Thoracic aorta (tissue), 2 donors: ENCODE results near the gene ZNF24. TPM values are rescaled to one million over a fixed set of nuclear protein-coding genes. Genes with fewer than 3 reads are reported as not detected.

Experiments used
- ATAC-seq: fragments of 150-250 bp; one replicate; pipeline ENCODE4 v1.8.0; 2017; ENCODE audit warnings: low read depth; ENCODE audit not compliant: insufficient number of reproducible peaks, low FRiP score
- DNase-seq: peaks from one replicate; pipeline ENCODE4 v3.0.0-alpha.2; 2020; ENCODE audit warnings: low spot score
- H3K27ac ChIP-seq, 2 donors: fragments of 200-600 bp; sonication (generic); 1 replicate in 1 of 2; 2 replicates in 1 of 2; pipeline ENCODE4 v1.5.1; 2016; ENCODE audit warnings: mild to moderate bottlenecking in 2 of 2, moderate library complexity in 2 of 2
- H3K27me3 ChIP-seq: fragments of 200-600 bp; sonication (generic); replicated peaks from 2 replicates; pipeline ENCODE4 v1.6.0; 2016; ENCODE audit warnings: mild to moderate bottlenecking; ENCODE audit not compliant: insufficient read depth
- H3K36me3 ChIP-seq: fragments of 200-600 bp; sonication (generic); one replicate; pipeline ENCODE4 v1.5.1; 2016
- H3K4me1 ChIP-seq, 2 donors: fragments of 200-600 bp; sonication (generic); 1 replicate in 1 of 2; 2 replicates in 1 of 2; pipeline versions ENCODE4 v1.5.1 to v1.6.0; 2016; ENCODE audit warnings: low read depth in 2 of 2, mild to moderate bottlenecking in 1 of 2; ENCODE audit not compliant: control insufficient read depth in 1 of 2
- H3K4me3 ChIP-seq: fragments of 200-600 bp; sonication (generic); 2 replicates; pipeline ENCODE4 v1.5.1; 2016; ENCODE audit warnings: mild to moderate bottlenecking
- H3K9me3 ChIP-seq: fragments of 200-600 bp; sonication (generic); 2 replicates; pipeline ENCODE4 v1.5.1; 2016
- CTCF ChIP-seq: fragments of 200-600 bp; sonication (generic); IDR thresholded peaks from one replicate; pipeline ENCODE4 v1.5.1; 2019; ENCODE audit warnings: antibody characterized with exemption
- total RNA-seq, 2 donors: library from RNA; depleted of rRNA; stranded (reverse); fragments of >200 nt; gene quantifications; one replicate each; pipeline versions ENCODE4 v1.1.0 to v1.2.3, GENCODE V29; 2016

ZNF24 gene
- total RNA-seq, 2 donors from 2014 or later = 26.1 to 40.8 TPM

- no peaks in the 10 kb centered on the region for H3K9me3 ChIP-seq
- H3K4me3 ChIP-seq = no peak overlapping the region
- no peaks in the 10 kb centered on the region for H3K36me3 ChIP-seq
- TF ChIP-seq CTCF = no peak
- no peak for DNase-seq
- H3K27ac ChIP-seq = no peak overlapping the region
- no peak for ATAC-seq
- H3K4me1 ChIP-seq = peaks cover 9 to 17% of the 10 kb centered on the region in 2 donors
- H3K27me3 ChIP-seq = no peaks in the 10 kb centered on the region
Observed at GRCh38 chr18:35387152-35387571, 42.9 kb upstream of the ZNF24 start.

- Histone ChIP-seq H3K9me3 (no peaks in the 10 kb centered on the region), H3K4me1 (peaks cover 9 to 17% of the 10 kb centered on the region in 2 donors), H3K27me3 (no peaks in the 10 kb centered on the region), H3K36me3 (no peaks in the 10 kb centered on the region), H3K4me3 (no peak overlapping the region), H3K27ac (no peak overlapping the region)
- no peak for DNase-seq
- TF ChIP-seq CTCF = peak; percentile 81
- peak; percentile 62 for ATAC-seq
Observed at GRCh38 chr18:35386600-35387100, 42.4 kb upstream of the ZNF24 start.

GRCh38 chr18:35383136-35383535 lies 38.9 kb upstream of the ZNF24 start:
- Histone ChIP-seq H3K9me3 (no peaks in the 10 kb centered on the region), H3K27ac (no peak overlapping the region), H3K4me1 (peaks cover 5 to 7% of the 10 kb centered on the region in 2 donors), H3K4me3 (no peak overlapping the region), H3K27me3 (no peaks in the 10 kb centered on the region), H3K36me3 (no peaks in the 10 kb centered on the region)
- no peak for TF ChIP-seq CTCF
- no peak for ATAC-seq
- DNase-seq = no peak

- Histone ChIP-seq H3K27ac (no peak overlapping the region), H3K4me3 (no peak overlapping the region), H3K4me1 (peaks cover 6 to 17% of the 10 kb centered on the region in 2 donors), H3K9me3 (no peaks in the 10 kb centered on the region), H3K36me3 (no peaks in the 10 kb centered on the region), H3K27me3 (no peaks in the 10 kb centered on the region)
- no peak for ATAC-seq
- no peak for DNase-seq
- no peak for TF ChIP-seq CTCF
Observed at GRCh38 chr18:35379421-35379820, 35.2 kb upstream of the ZNF24 start.

- Histone ChIP-seq H3K4me3 (peak overlapping the region; percentile 79), H3K9me3 (no peaks in the 10 kb centered on the region), H3K36me3 (no peaks in the 10 kb centered on the region), H3K27me3 (no peaks in the 10 kb centered on the region), H3K4me1 (peaks cover 6 to 17% of the 10 kb centered on the region in 2 donors), H3K27ac (peak overlapping the region in 1 of 2 donors; percentile 25)
- DNase-seq = no peak
- no peak for TF ChIP-seq CTCF
- ATAC-seq = no peak
Observed at GRCh38 chr18:35378574-35378896, 34.3 kb upstream of the ZNF24 start.
